WTC11 (cell line): ENCODE data around the gene AKAP8. TPM values are rescaled to one million over a fixed set of nuclear protein-coding genes. Genes with fewer than 3 reads are reported as not detected.

Source experiments
- ATAC-seq: fragments of 200-7000 bp; cut with Tn5 transposase; 2 replicates; pipeline ENCODE4 v1.10.0; 2021; ENCODE audit warnings: mild to moderate bottlenecking, moderate library complexity
- CTCF ChIA-PET: fragments of 300-600 bp; sonication (Branson Sonifier 250); formaldehyde crosslinking; loops from one replicate; lab custom pipeline; 2021; ENCODE audit warnings: antibody characterized with exemption; lab: Charles Lee
- POLR2A ChIA-PET: fragments of 350-600 bp; sonication (Branson Sonifier 250); formaldehyde crosslinking; loops from one replicate; lab custom pipeline; 2021; ENCODE audit warnings: antibody characterized with exemption; lab: Charles Lee
- DNase-seq: peaks from one replicate; pipeline ENCODE4 v3.0.0; 2021; ENCODE audit warnings: low spot score
- H3K27ac Mint-ChIP-seq: 2 replicates; pipeline ENCODE4 v1.8.0; 2021; ENCODE audit warnings: mixed read lengths
- H3K27me3 Mint-ChIP-seq: 2 replicates; pipeline ENCODE4 v1.8.0; 2021; ENCODE audit warnings: low read depth, mild to moderate bottlenecking, moderate library complexity, mixed read lengths
- H3K36me3 Mint-ChIP-seq: 2 replicates; pipeline ENCODE4 v1.8.0; 2021; ENCODE audit warnings: mixed read lengths
- H3K4me1 Mint-ChIP-seq: 2 replicates; pipeline ENCODE4 v1.8.0; 2022; ENCODE audit warnings: mixed read lengths
- H3K4me3 Mint-ChIP-seq: 2 replicates; pipeline ENCODE4 v1.8.0; 2021; ENCODE audit warnings: mild to moderate bottlenecking, moderate library complexity, mixed read lengths
- H3K9me3 Mint-ChIP-seq: 2 replicates; pipeline ENCODE4 v1.8.0; 2021; ENCODE audit warnings: mixed read lengths
- ARID4B ChIP-seq: sonication (generic); formaldehyde crosslinking; IDR thresholded peaks from 2 replicates; pipeline ENCODE4 v1.8.0; 2023; ENCODE audit warnings: missing genetic modification reagents, mild to moderate bottlenecking, borderline replicate concordance
- CDX4 ChIP-seq: fragments of 250-450 bp; sonication (Bioruptor Pico); IDR thresholded peaks from 2 replicates; pipeline ENCODE4 v1.9.0; 2021; ENCODE audit warnings: moderate library complexity, mild to moderate bottlenecking, inconsistent platforms, borderline replicate concordance
- CREM ChIP-seq: sonication (generic); formaldehyde crosslinking; IDR thresholded peaks from 2 replicates; pipeline ENCODE4 v1.8.1; 2022; ENCODE audit warnings: mild to moderate bottlenecking, missing genetic modification reagents, moderate library complexity
- ERG ChIP-seq: fragments of 250-450 bp; sonication (Bioruptor Pico); IDR thresholded peaks from 2 replicates; pipeline ENCODE4 v1.8.0; 2021; ENCODE audit warnings: mild to moderate bottlenecking
- FOXK1 ChIP-seq: sonication (generic); formaldehyde crosslinking; IDR thresholded peaks from 2 replicates; pipeline ENCODE4 v1.8.0; 2022; ENCODE audit warnings: mild to moderate bottlenecking, moderate library complexity, missing genetic modification reagents
- OVOL2 ChIP-seq: fragments of 250-450 bp; sonication (Bioruptor Pico); IDR thresholded peaks from 2 replicates; pipeline ENCODE4 v1.9.0; 2021; ENCODE audit warnings: mild to moderate bottlenecking, borderline replicate concordance
- RELA ChIP-seq: sonication (generic); formaldehyde crosslinking; IDR thresholded peaks from 2 replicates; pipeline ENCODE4 v1.8.1; 2022; ENCODE audit warnings: missing genetic modification reagents, mild to moderate bottlenecking, borderline replicate concordance
- SMAD4 ChIP-seq: sonication (generic); formaldehyde crosslinking; IDR thresholded peaks from 2 replicates; pipeline ENCODE4 v1.8.0; 2022; ENCODE audit warnings: mild to moderate bottlenecking, missing genetic modification reagents
- STAT6 ChIP-seq: sonication (generic); formaldehyde crosslinking; conservative IDR thresholded peaks from 2 replicates; pipeline ENCODE4 v1.8.1; 2023; ENCODE audit warnings: mild to moderate bottlenecking, low read depth, missing genetic modification reagents, moderate library complexity
- TCF7 ChIP-seq: sonication (generic); formaldehyde crosslinking; IDR thresholded peaks from 2 replicates; pipeline ENCODE4 v1.8.0; 2022; ENCODE audit warnings: mild to moderate bottlenecking, low read depth, missing genetic modification reagents, moderate library complexity
- USF1 ChIP-seq: sonication (generic); formaldehyde crosslinking; IDR thresholded peaks from 2 replicates; pipeline ENCODE4 v1.8.0; 2022; ENCODE audit warnings: mild to moderate bottlenecking, missing genetic modification reagents
- USF2 ChIP-seq: sonication (generic); formaldehyde crosslinking; IDR thresholded peaks from 2 replicates; pipeline ENCODE4 v1.8.1; 2023; ENCODE audit warnings: mild to moderate bottlenecking, missing genetic modification reagents, moderate library complexity
- ZMAT4 ChIP-seq: fragments of 250-450 bp; sonication (Bioruptor Pico); IDR thresholded peaks from 2 replicates; pipeline ENCODE4 v1.9.0; 2021; ENCODE audit warnings: mild to moderate bottlenecking
- ZNF281 ChIP-seq: sonication (generic); formaldehyde crosslinking; IDR thresholded peaks from 2 replicates; pipeline ENCODE4 v1.8.0; 2023; ENCODE audit warnings: mild to moderate bottlenecking, missing genetic modification reagents
- ZNF396 ChIP-seq: fragments of 250-450 bp; sonication (Bioruptor Pico); IDR thresholded peaks from 2 replicates; pipeline ENCODE4 v1.8.0; 2021; ENCODE audit warnings: mild to moderate bottlenecking, moderate library complexity, borderline replicate concordance
- ZNF423 ChIP-seq: fragments of 250-450 bp; sonication (Bioruptor Pico); IDR thresholded peaks from 2 replicates; pipeline ENCODE4 v2.1.2; 2022; ENCODE audit warnings: mild to moderate bottlenecking, moderate library complexity
- ZNF512 ChIP-seq: sonication (generic); formaldehyde crosslinking; IDR thresholded peaks from 2 replicates; pipeline ENCODE4 v1.8.1; 2022; ENCODE audit warnings: missing genetic modification reagents, borderline replicate concordance
- total RNA-seq: library from RNA; stranded (reverse); gene quantifications from 3 replicates; pipeline ENCODE4 v1.2.3, GENCODE V29; 2021

The AKAP8 gene
- total RNA-seq, 1 experiment from 2014 or later = 65.9 TPM

GRCh38 chr19:15372470-15372869 lies 7.1 kb downstream of the AKAP8 start:
- POLR2A ChIA-PET = no interaction called here
- peaks cover 6% of the 10 kb centered on the region for H3K4me1 Mint-ChIP-seq
- no peaks in the 10 kb centered on the region for H3K9me3 Mint-ChIP-seq
- CTCF ChIA-PET = no interaction called here
- no peak overlapping the region for H3K4me3 Mint-ChIP-seq
- no peak for TF ChIP-seq CDX4 (CRISPR knock-in tag)
- no peak for TF ChIP-seq USF1 (CRISPR knock-in tag)
- TF ChIP-seq OVOL2 (CRISPR knock-in tag) = no peak
- TF ChIP-seq ZMAT4 = no peak
- no peak for TF ChIP-seq ZNF396 (CRISPR knock-in tag)
- no peak for TF ChIP-seq FOXK1 (CRISPR knock-in tag)
- TF ChIP-seq ZNF512 (CRISPR knock-in tag) = no peak
- TF ChIP-seq ERG = no peak
- TF ChIP-seq USF2 = no peak
- no peaks in the 10 kb centered on the region for H3K27me3 Mint-ChIP-seq
- H3K27ac Mint-ChIP-seq = no peak overlapping the region
- no peak for ATAC-seq
- no peak for DNase-seq
- H3K36me3 Mint-ChIP-seq = peaks cover 50% of the 10 kb centered on the region

GRCh38 chr19:15371786-15372380 lies 7.7 kb downstream of the AKAP8 start:
- DNase-seq (no peak), ATAC-seq (no peak)
- Mint-ChIP-seq H3K27ac (no peak overlapping the region), H3K4me3 (no peak overlapping the region), H3K4me1 (peaks cover 3% of the 10 kb centered on the region), H3K36me3 (peaks cover 56% of the 10 kb centered on the region), H3K9me3 (no peaks in the 10 kb centered on the region), H3K27me3 (no peaks in the 10 kb centered on the region)
- ChIA-PET CTCF (no interaction called here), POLR2A (no interaction called here)
- TF ChIP-seq STAT6 (no peak), SMAD4 (CRISPR knock-in tag) (no peak), ZMAT4 (no peak), CREM (no peak), RELA (CRISPR knock-in tag) (no peak), ZNF281 (CRISPR knock-in tag) (no peak), ZNF423 (CRISPR knock-in tag) (no peak), TCF7 (no peak), ARID4B (CRISPR knock-in tag) (no peak)
